Fibroblast of lung (primary cell): ENCODE data around the gene PTPRF. TPM values are rescaled to one million over a fixed set of nuclear protein-coding genes. Genes with fewer than 3 reads are reported as not detected.

Source experiments
- DNase-seq, 2 donors: peaks; one replicate each; pipeline versions ENCODE4 v3.0.0 to v3.0.0-alpha.2; 2010; ENCODE audit warnings: low read depth in 2 of 2
- H2AFZ ChIP-seq: 2 replicates; pipeline ENCODE4 v1.5.1; 2012; ENCODE audit warnings: low read length, control low read depth, inconsistent platforms
- H3K27ac ChIP-seq: 2 replicates; pipeline ENCODE4 v1.5.1; 2011; ENCODE audit warnings: low read length, control low read depth; ENCODE audit not compliant: insufficient read depth
- H3K27me3 ChIP-seq: 2 replicates; pipeline ENCODE4 v1.5.1; 2011; ENCODE audit warnings: mild to moderate bottlenecking, low read length; ENCODE audit not compliant: control insufficient read depth, insufficient read depth
- H3K36me3 ChIP-seq: 2 replicates; pipeline ENCODE4 v1.5.1; 2011; ENCODE audit warnings: low read length; ENCODE audit not compliant: control insufficient read depth, insufficient read depth
- H3K4me1 ChIP-seq: 2 replicates; pipeline ENCODE4 v1.5.1; 2011; ENCODE audit warnings: low read length; ENCODE audit not compliant: control insufficient read depth, insufficient read depth; ENCODE audit errors: extremely low read depth
- H3K4me2 ChIP-seq: 2 replicates; pipeline ENCODE4 v1.5.1; 2011; ENCODE audit warnings: low read length, control low read depth; ENCODE audit not compliant: insufficient read depth; ENCODE audit errors: extremely low read depth
- H3K4me3 ChIP-seq, 4 experiments: fragments of 200-600 bp in 1 of 4; sonication (generic) in 1 of 4; replicated peaks in 1 of 4; 2 replicates each; pipeline ENCODE4 v1.5.1; 2011 to 2016; ENCODE audit warnings: low read length in 4 of 4, low read depth in 3 of 4, mild to moderate bottlenecking in 3 of 4, control low read depth in 2 of 4, inconsistent platforms in 1 of 4, mixed read lengths in 1 of 4; ENCODE audit not compliant: insufficient read depth in 1 of 4; ENCODE audit errors: control extremely low read depth in 1 of 4
- H3K79me2 ChIP-seq: 2 replicates; pipeline ENCODE4 v1.5.1; 2012; ENCODE audit warnings: mild to moderate bottlenecking, low read length, inconsistent platforms; ENCODE audit not compliant: control insufficient read depth, insufficient read depth
- H3K9ac ChIP-seq: 2 replicates; pipeline ENCODE4 v1.5.1; 2011; ENCODE audit warnings: mild to moderate bottlenecking, low read length, control low read depth; ENCODE audit not compliant: insufficient read depth
- H3K9me3 ChIP-seq: 2 replicates; pipeline ENCODE4 v1.5.1; 2012; ENCODE audit warnings: low read depth, low read length; ENCODE audit not compliant: control insufficient read depth, insufficient read depth
- H4K20me1 ChIP-seq: 2 replicates; pipeline ENCODE4 v1.5.1; 2011; ENCODE audit warnings: low read length; ENCODE audit not compliant: control insufficient read depth, insufficient read depth; ENCODE audit errors: extremely low read depth
- EZH2 ChIP-seq: IDR thresholded peaks from 2 replicates; pipeline ENCODE4 v1.5.1; 2012; ENCODE audit warnings: low read length, control low read depth, mild to moderate bottlenecking; ENCODE audit errors: missing control alignments
- polyA plus RNA-seq, 2 donors: library from polyadenylated mRNA; depleted of rRNA in 1 of 2; stranded (reverse) in 1 of 2; unstranded in 1 of 2; fragments of >200 nt; gene quantifications; 2 replicates each; pipeline ENCODE4 v1.2.1, GENCODE V29; 2011 to 2012; ENCODE audit warnings: missing spikeins in 1 of 2
- total RNA-seq: library from RNA; depleted of rRNA; stranded (reverse); fragments of >200 nt; gene quantifications from 2 replicates; pipeline ENCODE4 v1.2.1, GENCODE V29; 2014
- TF ChIP-seq, protein P1 (sequence below), 2 donors: IDR thresholded peaks in 1 of 2; conservative IDR thresholded peaks in 1 of 2; 1 replicate in 1 of 2; 2 replicates in 1 of 2; pipeline ENCODE4 v1.5.1; 2011 to 2012; ENCODE audit warnings: low read length in 2 of 2, control low read depth in 1 of 2, inconsistent platforms in 1 of 2, low read depth in 1 of 2, mild to moderate bottlenecking in 1 of 2

The PTPRF gene
- total and polyA plus RNA-seq, 2 donors (not counting 1 experiment from before 2014, with no cell fraction given) = 45.2 to 52.0 TPM

DNA sequence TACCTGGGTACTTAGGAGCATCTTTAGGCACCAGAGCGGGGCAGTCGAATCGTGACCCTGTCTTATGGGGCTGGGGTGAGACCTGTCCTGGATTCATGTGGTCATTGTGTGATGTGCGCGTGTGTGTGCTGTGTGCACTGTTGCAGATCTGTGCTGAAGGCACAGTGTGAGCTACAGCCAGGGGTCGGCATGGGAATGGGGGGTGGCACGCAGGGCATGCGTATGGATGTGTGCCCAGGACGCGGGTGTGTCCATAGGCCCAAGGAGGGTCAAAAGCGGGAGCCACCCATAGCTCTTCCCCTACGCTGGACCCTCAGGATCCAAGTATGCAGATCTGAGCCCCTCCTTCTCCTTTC is 14.6 kb downstream of the PTPRF start:
- TF ChIP-seq, protein P1, sequence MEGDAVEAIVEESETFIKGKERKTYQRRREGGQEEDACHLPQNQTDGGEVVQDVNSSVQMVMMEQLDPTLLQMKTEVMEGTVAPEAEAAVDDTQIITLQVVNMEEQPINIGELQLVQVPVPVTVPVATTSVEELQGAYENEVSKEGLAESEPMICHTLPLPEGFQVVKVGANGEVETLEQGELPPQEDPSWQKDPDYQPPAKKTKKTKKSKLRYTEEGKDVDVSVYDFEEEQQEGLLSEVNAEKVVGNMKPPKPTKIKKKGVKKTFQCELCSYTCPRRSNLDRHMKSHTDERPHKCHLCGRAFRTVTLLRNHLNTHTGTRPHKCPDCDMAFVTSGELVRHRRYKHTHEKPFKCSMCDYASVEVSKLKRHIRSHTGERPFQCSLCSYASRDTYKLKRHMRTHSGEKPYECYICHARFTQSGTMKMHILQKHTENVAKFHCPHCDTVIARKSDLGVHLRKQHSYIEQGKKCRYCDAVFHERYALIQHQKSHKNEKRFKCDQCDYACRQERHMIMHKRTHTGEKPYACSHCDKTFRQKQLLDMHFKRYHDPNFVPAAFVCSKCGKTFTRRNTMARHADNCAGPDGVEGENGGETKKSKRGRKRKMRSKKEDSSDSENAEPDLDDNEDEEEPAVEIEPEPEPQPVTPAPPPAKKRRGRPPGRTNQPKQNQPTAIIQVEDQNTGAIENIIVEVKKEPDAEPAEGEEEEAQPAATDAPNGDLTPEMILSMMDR (conservative IDR thresholded peaks at IDR 0.05 in 1 of 2, IDR thresholded peaks at IDR 0.05 in 1 of 2; ENCODE audit: low read depth in 1 of 2, low read length in 2 of 2) = no peak
- TF ChIP-seq EZH2 = no peak
- no peak overlapping the region for H3K4me3 ChIP-seq
- peaks cover 4% of the 10 kb centered on the region for H3K36me3 ChIP-seq
- H3K27ac ChIP-seq = no peak overlapping the region
- no peaks in the 10 kb centered on the region for H3K27me3 ChIP-seq
- no peak overlapping the region for H2AFZ ChIP-seq
- H3K4me1 ChIP-seq = no peaks in the 10 kb centered on the region
- DNase-seq = no peak
- no peak overlapping the region for H3K9ac ChIP-seq
- H3K79me2 ChIP-seq = no peaks in the 10 kb centered on the region
- H3K9me3 ChIP-seq = no peaks in the 10 kb centered on the region
- no peaks in the 10 kb centered on the region for H4K20me1 ChIP-seq
- no peak overlapping the region for H3K4me2 ChIP-seq

DNA sequence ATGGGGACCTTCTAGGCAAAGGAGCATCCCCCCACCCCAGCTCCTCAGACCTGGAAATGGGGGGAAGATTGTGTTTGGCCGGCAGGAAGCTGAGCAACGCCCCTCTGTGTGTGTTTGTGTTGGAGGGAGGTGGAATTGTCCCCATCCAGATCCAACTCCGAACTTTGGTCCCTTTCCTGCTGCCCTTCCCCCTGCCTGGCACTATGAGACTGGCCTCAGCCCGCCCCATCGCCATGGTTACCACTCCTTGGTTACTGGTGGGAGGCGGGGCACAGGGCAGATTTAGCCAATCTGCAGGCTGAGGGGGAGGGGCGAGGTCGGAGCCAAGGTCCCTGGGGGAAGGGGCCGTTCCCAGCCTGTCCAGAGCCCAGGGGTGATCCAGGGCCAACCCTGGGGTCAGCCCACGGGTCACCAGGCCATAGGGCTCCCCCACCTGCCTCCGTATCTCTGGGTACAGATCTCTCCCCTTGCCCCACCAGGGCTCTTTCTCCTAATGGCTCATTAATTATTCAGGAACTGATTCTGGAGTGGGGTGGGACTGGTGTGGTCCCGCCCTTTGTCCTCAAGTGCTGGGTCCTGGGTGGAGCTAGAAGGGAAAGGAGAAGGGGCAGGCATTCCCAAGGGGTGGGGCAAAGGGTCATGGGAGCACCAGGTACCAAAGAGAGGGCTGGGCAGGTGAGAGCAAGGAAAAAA is 15.2 kb downstream of the PTPRF start:
- TF ChIP-seq, protein P1 (conservative IDR thresholded peaks at IDR 0.05 in 1 of 2, IDR thresholded peaks at IDR 0.05 in 1 of 2; ENCODE audit: low read depth in 1 of 2, low read length in 2 of 2) = no peak
- TF ChIP-seq EZH2 = no peak
- DNase-seq = peak in 1 of 2 donors; percentile 61
- no peaks in the 10 kb centered on the region for H4K20me1 ChIP-seq

DNA sequence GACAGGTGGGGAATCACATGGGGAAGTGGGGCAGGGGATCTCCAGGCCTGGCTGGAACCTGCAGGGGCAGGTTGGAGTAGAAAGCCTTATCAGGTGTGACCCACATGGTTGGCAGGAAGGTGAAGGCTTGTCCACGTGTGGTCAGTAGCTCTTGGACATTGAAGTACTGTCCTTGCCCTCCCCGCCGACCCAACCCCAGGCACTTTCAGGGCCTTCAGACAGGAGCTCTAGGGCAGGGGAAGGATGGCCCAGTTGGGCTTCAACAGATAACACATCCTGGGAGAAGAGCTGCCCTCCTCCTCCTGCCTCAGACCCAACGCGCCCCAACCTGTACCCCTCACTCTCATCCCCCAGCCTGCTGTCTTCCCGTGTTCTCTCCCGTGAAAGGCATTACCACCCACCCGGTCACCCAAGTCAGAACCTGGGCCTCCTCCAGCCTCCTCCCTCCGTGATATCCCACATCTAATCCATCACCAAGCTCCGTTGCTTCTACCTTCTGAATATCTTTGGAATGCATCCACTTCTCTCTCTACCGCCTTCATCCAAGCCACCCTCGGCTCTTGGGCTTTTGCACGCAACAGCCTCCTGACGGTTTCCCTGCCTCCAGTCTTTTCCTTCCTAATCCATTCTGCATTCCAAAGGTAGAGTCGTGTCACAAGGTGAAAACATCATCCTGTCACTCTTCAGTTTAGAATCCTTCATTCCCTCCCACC is 15.9 kb downstream of the PTPRF start:
- H3K9me3 ChIP-seq = no peaks in the 10 kb centered on the region
- H3K27me3 ChIP-seq = no peaks in the 10 kb centered on the region
- no peaks in the 10 kb centered on the region for H4K20me1 ChIP-seq
- no peak overlapping the region for H3K4me2 ChIP-seq
- TF ChIP-seq, protein P1 (conservative IDR thresholded peaks at IDR 0.05 in 1 of 2, IDR thresholded peaks at IDR 0.05 in 1 of 2; ENCODE audit: low read depth in 1 of 2, low read length in 2 of 2) = no peak
- no peak for TF ChIP-seq EZH2
- no peak overlapping the region for H2AFZ ChIP-seq
- no peak overlapping the region for H3K27ac ChIP-seq
- no peaks in the 10 kb centered on the region for H3K79me2 ChIP-seq
- H3K4me3 ChIP-seq = no peak overlapping the region
- no peaks in the 10 kb centered on the region for H3K4me1 ChIP-seq
- no peak for DNase-seq
- no peak overlapping the region for H3K9ac ChIP-seq
- peaks cover 4% of the 10 kb centered on the region for H3K36me3 ChIP-seq

More for the DNA sequence above, 15.2 kb downstream of the PTPRF start:
- Histone ChIP-seq H3K4me1 (no peaks in the 10 kb centered on the region), H2AFZ (no peak overlapping the region), H3K36me3 (peaks cover 4% of the 10 kb centered on the region), H3K27me3 (no peaks in the 10 kb centered on the region), H3K9ac (no peak overlapping the region), H3K27ac (no peak overlapping the region), H3K4me3 (no peak overlapping the region), H3K4me2 (no peak overlapping the region), H3K79me2 (no peaks in the 10 kb centered on the region), H3K9me3 (no peaks in the 10 kb centered on the region)
